Keratinocyte (primary cell): Measurements from ENCODE around the gene CRIM1. TPM values are rescaled to one million over a fixed set of nuclear protein-coding genes. Genes with fewer than 3 reads are reported as not detected.

Experiments used
- DNase-seq: peaks from one replicate; pipeline ENCODE4 v3.0.0-alpha.2; 2011; ENCODE audit warnings: low read depth, missing footprints, low spot score
- FAIRE-seq: peaks from 2 replicates; lab custom pipeline; 2011; peaks lifted over from hg19 to GRCh38; lab: Jason Lieb, UNC
- H2AFZ ChIP-seq: 2 replicates; pipeline ENCODE4 v1.6.0; 2012; ENCODE audit warnings: low read length, control low read depth, inconsistent platforms; ENCODE audit not compliant: control insufficient read depth
- H3K27ac ChIP-seq: 2 replicates; pipeline ENCODE4 v1.5.1; 2011; ENCODE audit warnings: low read length; ENCODE audit not compliant: control insufficient read depth, insufficient read depth
- H3K27me3 ChIP-seq: 3 replicates; pipeline ENCODE4 v1.6.0; 2011; ENCODE audit warnings: low read length; ENCODE audit not compliant: control insufficient read depth, insufficient read depth; ENCODE audit errors: extremely low read depth
- H3K36me3 ChIP-seq, 2 experiments: 2 replicates in 1 of 2; 3 replicates in 1 of 2; pipeline ENCODE4 v1.5.1; 2011; ENCODE audit warnings: low read length in 2 of 2, mild to moderate bottlenecking in 1 of 2; ENCODE audit not compliant: control insufficient read depth in 2 of 2, insufficient read depth in 2 of 2; ENCODE audit errors: extremely low read depth in 1 of 2
- H3K4me1 ChIP-seq: 3 replicates; pipeline ENCODE4 v1.5.1; 2011; ENCODE audit warnings: low read length; ENCODE audit not compliant: control insufficient read depth, insufficient read depth; ENCODE audit errors: extremely low read depth
- H3K4me2 ChIP-seq: 3 replicates; pipeline ENCODE4 v1.6.0; 2011; ENCODE audit warnings: low read depth, low read length; ENCODE audit not compliant: control insufficient read depth, insufficient read depth; ENCODE audit errors: extremely low read depth
- H3K4me3 ChIP-seq, 3 experiments: fragments of 200-600 bp in 1 of 3; sonication (generic) in 1 of 3; 2 replicates in 2 of 3; 3 replicates in 1 of 3; pipeline ENCODE4 v1.5.1; 2011 to 2016; ENCODE audit warnings: low read length in 3 of 3, mild to moderate bottlenecking in 3 of 3, control low read depth in 2 of 3, inconsistent platforms in 1 of 3, low read depth in 1 of 3, mixed read lengths in 1 of 3, mixed run types in 1 of 3, moderate library complexity in 1 of 3; ENCODE audit not compliant: control insufficient read depth in 2 of 3, insufficient read depth in 2 of 3; ENCODE audit errors: extremely low read depth in 1 of 3
- H3K79me2 ChIP-seq: 2 replicates; pipeline ENCODE4 v1.6.0; 2012; ENCODE audit warnings: low read length; ENCODE audit not compliant: control insufficient read depth, insufficient read depth
- H3K9ac ChIP-seq: 3 replicates; pipeline ENCODE4 v1.6.0; 2011; ENCODE audit warnings: low read length; ENCODE audit not compliant: control insufficient read depth, insufficient read depth; ENCODE audit errors: extremely low read depth
- H3K9me1 ChIP-seq: 3 replicates; pipeline ENCODE4 v1.6.0; 2011; ENCODE audit warnings: low read length; ENCODE audit not compliant: control insufficient read depth, insufficient read depth; ENCODE audit errors: extremely low read depth
- H3K9me3 ChIP-seq: 2 replicates; pipeline ENCODE4 v1.5.1; 2012; ENCODE audit warnings: low read depth, low read length; ENCODE audit not compliant: control insufficient read depth
- H4K20me1 ChIP-seq: 3 replicates; pipeline ENCODE4 v1.6.0; 2011; ENCODE audit warnings: low read length; ENCODE audit not compliant: control insufficient read depth, insufficient read depth; ENCODE audit errors: extremely low read depth
- CTCF ChIP-seq, 3 experiments: IDR thresholded peaks in 1 of 3; conservative IDR thresholded peaks in 1 of 3; optimal IDR thresholded peaks in 1 of 3; 2 replicates in 2 of 3; 3 replicates in 1 of 3; pipeline versions ENCODE3 to v1.5.1; 2011; ENCODE audit warnings: low read length in 3 of 3, mild to moderate bottlenecking in 3 of 3, moderate library complexity in 2 of 3, control low read depth in 1 of 3, inconsistent platforms in 1 of 3; ENCODE audit not compliant: insufficient read depth in 2 of 3; ENCODE audit errors: extremely low read depth in 1 of 3
- EZH2 ChIP-seq: IDR thresholded peaks from one replicate; pipeline ENCODE4 v1.6.1; 2012; ENCODE audit warnings: inconsistent platforms, mild to moderate bottlenecking, low read length, moderate library complexity
- dilution Hi-C: fragments of 300-500 bp; cut with MboI; formaldehyde crosslinking; loops from one replicate; pipeline ENCODE4 v1.7.0; 2020; ENCODE audit warnings: low sequenced_read_pairs; ENCODE audit not compliant: extremely low pct_ligation_motif_present
- polyA plus RNA-seq, 5 experiments: library from polyadenylated mRNA; depleted of rRNA in 3 of 5; stranded (reverse) in 3 of 5; stranded (forward) in 1 of 5; unstranded in 1 of 5; fragments of >200 nt; gene quantifications; 1 replicate in 1 of 5; 2 replicates in 3 of 5; 3 replicates in 1 of 5; pipeline versions ENCODE4 v1.2.1 to v1.2.3, GENCODE V29; 2011 to 2012; ENCODE audit warnings: missing spikeins in 2 of 5, low read depth in 1 of 5, low replicate concordance in 1 of 5

The CRIM1 gene
- polyA plus RNA-seq, 1 donor (not counting 4 experiments of a cell fraction or from before 2014, with no cell fraction given), result 98.3 TPM

- dilution Hi-C loops, result no loop called here
- no peaks in the 10 kb centered on the region for H3K9me3 ChIP-seq
- DNase-seq, result no peak
- no peak overlapping the region for H2AFZ ChIP-seq
- H3K36me3 ChIP-seq, result peaks cover 8 to 11% of the 10 kb centered on the region in 2 experiments
- H3K4me1 ChIP-seq, result peaks cover 49% of the 10 kb centered on the region
- no peak overlapping the region for H3K9ac ChIP-seq
- no peak for TF ChIP-seq EZH2
- TF ChIP-seq CTCF (optimal IDR thresholded peaks at IDR 0.05 in 1 of 3, IDR thresholded peaks at IDR 0.05 in 1 of 3, conservative IDR thresholded peaks at IDR 0.05 in 1 of 3; ENCODE audit: extremely low read depth in 1 of 3, insufficient read depth in 2 of 3, low read length in 3 of 3), result no peak
- H3K27ac ChIP-seq, result peak overlapping the region; percentile 11
- FAIRE-seq, result no peak
- H3K27me3 ChIP-seq, result no peaks in the 10 kb centered on the region
- H4K20me1 ChIP-seq, result no peaks in the 10 kb centered on the region
- H3K4me3 ChIP-seq, result no peak overlapping the region
- H3K4me2 ChIP-seq, result no peak overlapping the region
- H3K79me2 ChIP-seq, result peaks cover 84% of the 10 kb centered on the region
- no peaks in the 10 kb centered on the region for H3K9me1 ChIP-seq
Observed at GRCh38 chr2:36405183-36405582, 49.6 kb downstream of the CRIM1 start.

GRCh38 chr2:36406296-36406695 lies 50.7 kb downstream of the CRIM1 start:
- Histone ChIP-seq H3K4me3 (no peak overlapping the region), H3K36me3 (peaks cover 3 to 11% of the 10 kb centered on the region in 2 experiments), H3K4me1 (peaks cover 49% of the 10 kb centered on the region), H3K27me3 (no peaks in the 10 kb centered on the region), H3K79me2 (peaks cover 85% of the 10 kb centered on the region), H3K27ac (no peak overlapping the region), H3K9me3 (no peaks in the 10 kb centered on the region), H4K20me1 (no peaks in the 10 kb centered on the region), H3K9me1 (no peaks in the 10 kb centered on the region), H2AFZ (no peak overlapping the region), H3K4me2 (no peak overlapping the region), H3K9ac (no peak overlapping the region)
- dilution Hi-C loops, result no loop called here
- FAIRE-seq (no peak), DNase-seq (no peak)
- TF ChIP-seq CTCF (optimal IDR thresholded peaks at IDR 0.05 in 1 of 3, IDR thresholded peaks at IDR 0.05 in 1 of 3, conservative IDR thresholded peaks at IDR 0.05 in 1 of 3; ENCODE audit: extremely low read depth in 1 of 3, insufficient read depth in 2 of 3, low read length in 3 of 3) (no peak), EZH2 (no peak)
